Measurements from ENCODE around the gene SH3PXD2A. TPM values are rescaled to one million over a fixed set of nuclear protein-coding genes. Genes with fewer than 3 reads are reported as not detected.

SH3PXD2A gene
- total RNA-seq, 2 donors from 2014 or later, result 8.7 to 13.7 TPM

GRCh38 chr10:103881416-103882284, 26.3 kb upstream of the SH3PXD2A start:
- ATAC-seq, result peak in 1 of 2 donors; percentile 30
- Mint-ChIP-seq H3K36me3 (peaks cover 0 to 6% of the 10 kb centered on the region in 2 donors), H3K27ac (no peak overlapping the region), H3K9me3 (no peaks in the 10 kb centered on the region)
- no peak for DNase-seq (ENCODE audit: low spot score in 2 of 2)

GRCh38 chr10:103879831-103880230, 24.5 kb upstream of the SH3PXD2A start:
- Mint-ChIP-seq H3K27ac (peak overlapping the region in 1 of 2 donors; percentile 37), H3K9me3 (no peaks in the 10 kb centered on the region), H3K36me3 (peaks cover 0 to 6% of the 10 kb centered on the region in 2 donors)
- DNase-seq (ENCODE audit: low spot score in 2 of 2), result no peak
- no peak for ATAC-seq

- no peak for DNase-seq (ENCODE audit: low spot score in 2 of 2)
- H3K27ac Mint-ChIP-seq, result peak overlapping the region; percentile 23 to 37
These were observed 24.0 kb upstream of the SH3PXD2A start for GRCh38 chr10:103879409-103879808.

GRCh38 chr10:103877861-103878260, 22.5 kb upstream of the SH3PXD2A start:
- DNase-seq (ENCODE audit: low spot score in 2 of 2) (no peak), ATAC-seq (no peak)
- H3K36me3 Mint-ChIP-seq, result no peaks in the 10 kb centered on the region
- no peaks in the 10 kb centered on the region for H3K9me3 Mint-ChIP-seq
- no peak overlapping the region for H3K27ac Mint-ChIP-seq

More at GRCh38 chr10:103879409-103879808, 24.0 kb upstream of the SH3PXD2A start:
- no peak for ATAC-seq
- peaks cover 0 to 6% of the 10 kb centered on the region in 2 donors for H3K36me3 Mint-ChIP-seq
- H3K9me3 Mint-ChIP-seq, result no peaks in the 10 kb centered on the region

- no peaks in the 10 kb centered on the region for H3K9me3 Mint-ChIP-seq
- ATAC-seq (no peak), DNase-seq (ENCODE audit: low spot score in 2 of 2) (no peak)
- H3K27ac Mint-ChIP-seq, result no peak overlapping the region
- H3K36me3 Mint-ChIP-seq, result no peaks in the 10 kb centered on the region
These were observed 20.8 kb upstream of the SH3PXD2A start for GRCh38 chr10:103876155-103876554.

- Mint-ChIP-seq H3K9me3 (no peaks in the 10 kb centered on the region), H3K36me3 (no peaks in the 10 kb centered on the region), H3K27ac (no peak overlapping the region)
- DNase-seq (ENCODE audit: low spot score in 2 of 2) (no peak), ATAC-seq (no peak)
These were observed 19.4 kb upstream of the SH3PXD2A start for GRCh38 chr10:103874730-103875129.

GRCh38 chr10:103872137-103872931, 17.0 kb upstream of the SH3PXD2A start:
- H3K36me3 Mint-ChIP-seq, result no peaks in the 10 kb centered on the region
- no peak for ATAC-seq
- no peak overlapping the region for H3K27ac Mint-ChIP-seq
- DNase-seq (ENCODE audit: low spot score in 2 of 2), result no peak
- H3K9me3 Mint-ChIP-seq, result no peaks in the 10 kb centered on the region

GRCh38 chr10:103871006-103871405, 15.6 kb upstream of the SH3PXD2A start:
- Mint-ChIP-seq H3K9me3 (no peaks in the 10 kb centered on the region), H3K27ac (no peak overlapping the region), H3K36me3 (no peaks in the 10 kb centered on the region)
- ATAC-seq, result no peak
- no peak for DNase-seq (ENCODE audit: low spot score in 2 of 2)

GRCh38 chr10:103870516-103870915, 15.1 kb upstream of the SH3PXD2A start:
- H3K27ac Mint-ChIP-seq, result no peak overlapping the region
- no peaks in the 10 kb centered on the region for H3K36me3 Mint-ChIP-seq
- DNase-seq (ENCODE audit: low spot score in 2 of 2), result no peak
- H3K9me3 Mint-ChIP-seq, result no peaks in the 10 kb centered on the region
- ATAC-seq, result no peak

GRCh38 chr10:103869336-103869735, 14.0 kb upstream of the SH3PXD2A start:
- ATAC-seq (no peak), DNase-seq (ENCODE audit: low spot score in 2 of 2) (no peak)
- peaks cover 7 to 10% of the 10 kb centered on the region in 2 donors for H3K36me3 Mint-ChIP-seq
- peak overlapping the region in 1 of 2 donors; percentile 26 for H3K27ac Mint-ChIP-seq
- H3K9me3 Mint-ChIP-seq, result peaks cover 7 to 10% of the 10 kb centered on the region in 2 donors

GRCh38 chr10:103868200-103868599, 12.8 kb upstream of the SH3PXD2A start:
- DNase-seq (ENCODE audit: low spot score in 2 of 2) (no peak), ATAC-seq (no peak)
- H3K36me3 Mint-ChIP-seq, result peaks cover 7 to 10% of the 10 kb centered on the region in 2 donors
- no peak overlapping the region for H3K27ac Mint-ChIP-seq
- peaks cover 7 to 10% of the 10 kb centered on the region in 2 donors for H3K9me3 Mint-ChIP-seq

- ATAC-seq (no peak), DNase-seq (ENCODE audit: low spot score in 2 of 2) (no peak)
- Mint-ChIP-seq H3K36me3 (peaks cover 7 to 10% of the 10 kb centered on the region in 2 donors), H3K9me3 (peaks cover 7 to 10% of the 10 kb centered on the region in 2 donors), H3K27ac (no peak overlapping the region)
These were observed 6.1 kb upstream of the SH3PXD2A start for GRCh38 chr10:103861505-103861904.

- no peaks in the 10 kb centered on the region for H3K36me3 Mint-ChIP-seq
- peak in 1 of 2 donors; percentile 60 for DNase-seq (ENCODE audit: low spot score in 2 of 2)
- H3K27ac Mint-ChIP-seq, result no peak overlapping the region
- peak; percentile 65 to 73 for ATAC-seq
- no peaks in the 10 kb centered on the region for H3K9me3 Mint-ChIP-seq
These were observed 4.0 kb upstream of the SH3PXD2A start for GRCh38 chr10:103859161-103860086.

GRCh38 chr10:103858360-103858759, 3.0 kb upstream of the SH3PXD2A start:
- H3K27ac Mint-ChIP-seq, result no peak overlapping the region
- no peaks in the 10 kb centered on the region for H3K9me3 Mint-ChIP-seq
- no peaks in the 10 kb centered on the region for H3K36me3 Mint-ChIP-seq
- DNase-seq (ENCODE audit: low spot score in 2 of 2) (no peak), ATAC-seq (no peak)

GRCh38 chr10:103856797-103857170, 1.4 kb upstream of the SH3PXD2A start:
- DNase-seq (ENCODE audit: low spot score in 2 of 2) (no peak), ATAC-seq (no peak)
- H3K9me3 Mint-ChIP-seq, result no peaks in the 10 kb centered on the region

More at GRCh38 chr10:103856797-103857170, 1.4 kb upstream of the SH3PXD2A start:
- Mint-ChIP-seq H3K36me3 (no peaks in the 10 kb centered on the region), H3K27ac (no peak overlapping the region)

Measured in activated naive CD4-positive, alpha-beta T cell treated with anti-CD3 and anti-CD28 coated beads, Interleukin-2, amount 50 U/mL, for 72 hours (primary cell).